ENCODE data around the gene C1orf105. TPM values are rescaled to one million over a fixed set of nuclear protein-coding genes. Genes with fewer than 3 reads are reported as not detected.

The C1orf105 gene
- total and polyA plus RNA-seq, 2 experiments from 2014 or later: not detected

- no peak for TF ChIP-seq ZNF462 (CRISPR knock-in tag; IDR thresholded peaks at IDR 0.05)
- TF ChIP-seq POLR2AphosphoS5 (IDR thresholded peaks at IDR 0.05; ENCODE audit: low read depth): no peak
- TF ChIP-seq EZH2 (IDR thresholded peaks at IDR 0.05; ENCODE audit: low read depth, unreplicated experiment): no peak
- no peak for TF ChIP-seq CTCF (conservative IDR thresholded peaks at IDR 0.05; ENCODE audit: low read depth in 2 of 2)
- no peak for TF ChIP-seq JUNB (IDR thresholded peaks at IDR 0.05; ENCODE audit: unreplicated experiment)
These were observed 67.9 kb downstream of the C1orf105 start (continued) for GRCh38 chr1:172488393-172488792.

- H3K27ac ChIP-seq (ENCODE audit: low read depth): no peak overlapping the region
- H3K36me3 ChIP-seq (ENCODE audit: insufficient read depth): no peaks in the 10 kb centered on the region
- no peaks in the 10 kb centered on the region for H3K4me1 Mint-ChIP-seq
- H4K20me1 ChIP-seq (replicated peaks; ENCODE audit: insufficient read depth): no peaks in the 10 kb centered on the region
- H3K9me3 Mint-ChIP-seq: no peaks in the 10 kb centered on the region
- H3K79me2 ChIP-seq (replicated peaks; ENCODE audit: insufficient read depth): no peaks in the 10 kb centered on the region
- no peak overlapping the region for H3K4me2 ChIP-seq
- no peak for ATAC-seq
- no peaks in the 10 kb centered on the region for H3F3A ChIP-seq (replicated peaks; ENCODE audit: low read depth)
- no peak overlapping the region for H2AFZ ChIP-seq
- H3K27me3 Mint-ChIP-seq (ENCODE audit: insufficient read depth, low read depth, poor library complexity): no peaks in the 10 kb centered on the region
- DNase-seq (ENCODE audit: low spot score): no peak
- H3K27ac Mint-ChIP-seq: no peak overlapping the region
- H3K4me1 ChIP-seq (ENCODE audit: insufficient read depth): no peaks in the 10 kb centered on the region
- no peaks in the 10 kb centered on the region for H3K9me2 ChIP-seq (ENCODE audit: insufficient read depth)
- H3K27me3 ChIP-seq (ENCODE audit: insufficient read depth): no peaks in the 10 kb centered on the region
- no peaks in the 10 kb centered on the region for H3K36me3 Mint-ChIP-seq (ENCODE audit: low read depth)
- no peak overlapping the region for H3K4me3 Mint-ChIP-seq
- H3K4me3 ChIP-seq: no peak overlapping the region
- TF ChIP-seq CREB1 (CRISPR knock-in tag; IDR thresholded peaks at IDR 0.05; ENCODE audit: low read depth) (no peak), ETS1 (IDR thresholded peaks at IDR 0.05) (no peak), ZNF462 (CRISPR knock-in tag; IDR thresholded peaks at IDR 0.05) (no peak)
These were observed 69.4 kb downstream of the C1orf105 start for GRCh38 chr1:172489847-172490246.
